ENCODE measurements around the gene METRNL.

METRNL gene

DNA sequence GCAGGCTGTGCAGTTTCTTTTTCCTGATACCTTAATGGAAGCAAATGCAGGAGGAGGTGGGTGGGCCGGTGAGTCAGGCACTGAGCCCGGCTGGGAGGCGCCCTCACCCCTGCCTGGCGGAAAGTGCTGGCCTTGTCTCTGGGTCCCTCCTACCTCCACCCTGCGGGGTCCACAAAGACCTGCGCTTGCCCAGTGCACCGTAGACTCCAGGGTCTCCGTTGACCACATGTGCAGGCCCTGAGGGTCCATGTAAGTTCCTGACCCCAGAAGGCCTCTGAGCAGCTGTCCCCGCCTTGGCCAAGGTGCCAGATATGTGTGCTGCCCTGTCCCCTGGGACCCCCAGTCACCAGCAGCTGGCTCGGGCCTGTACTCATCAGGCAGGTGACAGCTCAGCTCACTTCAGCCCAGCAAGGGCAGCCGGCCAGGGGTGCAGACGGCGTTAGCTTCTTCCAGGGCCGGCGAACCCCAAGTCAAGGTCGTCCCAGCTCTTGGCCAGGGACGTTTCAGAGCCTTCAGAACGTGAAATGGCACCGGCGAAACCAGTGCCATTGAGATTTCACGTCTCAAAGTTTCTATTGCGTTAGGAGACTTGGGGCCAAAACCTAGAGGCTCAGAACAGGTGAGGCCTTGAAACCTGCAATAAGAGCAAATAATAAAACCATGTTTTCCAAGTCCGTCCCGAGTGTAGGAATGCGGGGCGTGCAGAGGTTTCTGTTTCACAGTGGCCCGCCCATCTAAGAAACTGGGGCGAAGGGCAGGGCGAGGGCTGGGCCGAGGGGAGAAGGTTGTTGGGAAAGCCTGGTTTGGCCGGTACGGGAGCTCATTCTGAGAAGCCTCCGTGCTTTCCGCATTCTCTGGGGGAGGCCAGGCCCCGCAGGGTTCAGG lies 12.1 kb downstream of the METRNL start:
- DNase-seq (ENCODE audit: low read depth, low spot score), result no peak

DNA sequence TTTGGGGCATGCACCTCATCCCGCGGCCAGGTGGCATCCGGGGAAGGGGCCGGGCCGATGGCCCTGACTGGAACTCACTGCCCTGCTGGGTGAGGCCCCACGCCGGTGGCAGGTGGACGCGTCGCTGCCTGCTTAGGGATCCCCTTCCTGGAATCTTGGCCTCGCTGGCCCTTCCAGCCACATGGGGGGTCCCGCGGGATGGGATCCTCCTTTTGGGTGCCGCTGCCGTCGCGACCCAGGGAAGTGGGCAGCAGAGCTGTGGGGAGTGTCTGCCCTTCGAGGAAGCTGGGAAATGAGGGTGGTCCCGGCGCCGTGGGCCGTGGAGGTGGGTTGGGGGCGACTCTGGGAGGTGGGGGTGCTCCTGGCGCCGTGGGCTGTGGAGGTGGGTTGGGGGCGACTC lies 12.8 kb downstream of the METRNL start:
- no peak for DNase-seq (ENCODE audit: low read depth, low spot score)

GRCh38 chr17:83092931-83093330 lies 13.5 kb downstream of the METRNL start:
- no peak for DNase-seq (ENCODE audit: low read depth, low spot score)

- DNase-seq (ENCODE audit: low read depth, low spot score), result no peak
Observed at GRCh38 chr17:83093506-83093905, 14.1 kb downstream of the METRNL start.

DNA sequence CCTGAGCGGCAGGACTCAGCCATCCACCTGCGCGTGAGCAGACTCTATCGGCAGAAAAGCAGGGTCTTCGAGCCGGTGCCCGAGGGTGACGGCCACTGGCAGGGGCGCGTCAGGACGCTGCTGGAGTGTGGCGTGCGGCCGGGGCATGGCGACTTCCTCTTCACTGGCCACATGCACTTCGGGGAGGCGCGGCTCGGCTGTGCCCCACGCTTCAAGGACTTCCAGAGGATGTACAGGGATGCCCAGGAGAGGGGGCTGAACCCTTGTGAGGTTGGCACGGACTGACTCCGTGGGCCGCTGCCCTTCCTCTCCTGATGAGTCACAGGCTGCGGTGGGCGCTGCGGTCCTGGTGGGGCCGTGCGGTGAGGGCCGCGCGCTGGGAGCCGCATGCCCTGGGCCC lies 14.9 kb downstream of the METRNL start:
- DNase-seq (ENCODE audit: low read depth, low spot score), result no peak

DNA sequence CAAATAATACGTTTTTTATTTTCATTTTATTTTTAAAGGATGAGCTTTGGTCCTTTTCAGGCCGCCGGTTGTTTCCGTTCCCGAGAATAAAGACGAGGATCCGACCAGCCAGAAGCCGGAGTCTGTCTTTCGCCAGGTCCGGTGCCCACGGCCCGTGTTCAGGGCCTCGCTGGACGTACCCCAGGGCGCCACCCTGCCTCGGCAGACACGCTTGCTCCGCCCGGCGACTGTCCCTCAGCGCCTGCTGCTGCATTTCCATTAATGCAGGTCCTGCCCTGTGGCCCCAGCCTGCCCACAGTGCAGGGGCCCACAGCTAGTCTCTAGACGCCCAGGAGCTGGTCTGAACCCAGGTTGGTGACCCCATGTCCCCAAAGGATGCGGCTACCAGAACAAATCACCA lies 15.6 kb downstream of the METRNL start:
- no peak for DNase-seq (ENCODE audit: low read depth, low spot score)

DNA sequence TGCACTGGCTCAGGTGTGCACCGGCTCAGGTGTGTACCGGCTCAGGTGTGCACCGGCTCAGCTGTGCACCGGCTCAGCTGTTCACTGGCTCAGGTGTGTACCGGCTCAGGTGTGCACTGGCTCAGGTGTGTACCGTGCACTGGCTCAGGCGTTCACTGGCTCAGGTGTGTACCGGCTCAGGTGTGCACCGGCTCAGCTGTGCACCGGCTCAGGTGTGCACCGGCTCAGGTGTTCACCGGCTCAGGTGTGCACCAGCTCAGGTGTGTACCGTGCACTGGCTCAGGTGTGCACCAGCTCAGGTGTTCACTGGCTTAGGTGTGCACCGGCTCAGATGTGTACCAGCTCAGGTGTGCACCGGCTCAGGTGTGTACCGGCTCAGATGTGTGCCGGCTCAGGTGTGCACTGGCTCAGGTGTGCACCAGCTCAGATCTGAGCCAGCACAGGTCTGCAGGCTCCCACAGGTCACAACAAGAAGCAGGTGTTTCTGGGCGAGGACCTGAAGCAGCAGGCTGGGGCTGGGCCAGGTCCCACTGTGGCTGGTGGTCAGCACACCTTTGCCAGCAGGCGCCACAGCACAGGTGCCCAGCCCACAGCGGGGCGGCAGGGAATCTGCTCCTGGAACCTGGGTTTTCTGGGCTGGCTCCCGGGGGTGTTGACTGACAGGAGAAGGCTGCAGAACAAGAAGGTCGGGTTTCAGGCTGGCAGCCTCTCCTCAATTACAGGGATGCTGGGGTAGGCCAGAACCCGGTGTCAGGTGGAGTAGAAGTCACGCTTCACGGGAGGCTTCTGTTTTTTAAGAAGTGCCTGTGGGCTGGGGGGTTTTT lies 17.2 kb downstream of the METRNL start:
- no peak for DNase-seq (ENCODE audit: low read depth, low spot score)

DNA sequence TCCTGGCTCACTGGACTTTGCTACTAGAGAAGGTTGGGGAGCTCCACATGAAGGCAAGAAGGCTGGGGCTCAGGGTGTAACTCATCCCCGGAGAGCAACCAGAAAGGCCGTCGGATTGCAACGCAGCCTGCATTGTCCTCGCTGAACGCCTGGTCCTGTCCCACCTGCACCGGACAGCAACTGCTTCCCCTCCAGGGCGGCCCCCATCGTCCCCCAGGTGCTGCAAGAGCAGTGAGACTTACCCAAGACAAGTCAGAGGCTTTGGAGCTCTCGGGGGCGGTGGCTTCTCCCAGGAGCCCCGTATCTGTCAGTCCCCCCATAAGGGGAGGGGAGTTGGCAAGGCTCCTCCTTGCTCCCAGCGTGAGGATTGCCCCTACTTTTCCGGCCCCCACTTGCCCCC lies 18.4 kb downstream of the METRNL start:
- DNase-seq (ENCODE audit: low read depth, low spot score), result no peak

- DNase-seq (ENCODE audit: low read depth, low spot score), result no peak
Observed at GRCh38 chr17:83098241-83099085, 19.1 kb downstream of the METRNL start.

GRCh38 chr17:83099086-83099555 lies 19.7 kb downstream of the METRNL start:
- DNase-seq (ENCODE audit: low read depth, low spot score), result no peak

- DNase-seq (ENCODE audit: low read depth, low spot score), result no peak
Observed at GRCh38 chr17:83099570-83100181, 20.3 kb downstream of the METRNL start.

GRCh38 chr17:83100220-83100852 lies 20.9 kb downstream of the METRNL start:
- no peak for DNase-seq (ENCODE audit: low read depth, low spot score)

DNA sequence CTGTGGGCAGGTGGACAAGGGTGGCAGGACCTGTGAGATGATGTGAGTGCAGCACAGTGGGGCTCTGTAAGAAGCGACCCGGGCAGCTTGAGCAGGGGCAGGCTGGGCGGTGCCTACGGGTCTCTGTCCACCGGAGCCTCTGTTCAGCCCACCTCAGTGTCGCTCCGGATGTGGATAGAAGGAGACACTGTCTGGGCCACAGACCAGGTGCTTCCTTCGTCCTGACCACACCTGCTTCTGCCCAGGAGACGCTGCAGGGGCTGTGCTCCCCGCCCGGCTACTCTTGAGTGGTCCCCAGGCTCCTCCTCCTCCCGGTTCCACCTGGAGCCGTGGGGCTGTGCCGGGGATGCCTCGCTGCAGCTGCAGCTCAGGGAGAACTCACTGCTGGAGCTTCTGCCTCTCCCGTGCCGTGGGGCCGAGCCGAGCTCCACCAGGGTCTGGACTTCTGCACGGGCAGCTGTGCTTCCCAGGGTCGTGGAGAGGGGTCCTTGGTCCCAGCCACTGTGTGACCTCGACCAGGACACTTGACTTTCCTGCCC lies 21.5 kb downstream of the METRNL start:
- DNase-seq (ENCODE audit: low read depth, low spot score), result no peak

DNA sequence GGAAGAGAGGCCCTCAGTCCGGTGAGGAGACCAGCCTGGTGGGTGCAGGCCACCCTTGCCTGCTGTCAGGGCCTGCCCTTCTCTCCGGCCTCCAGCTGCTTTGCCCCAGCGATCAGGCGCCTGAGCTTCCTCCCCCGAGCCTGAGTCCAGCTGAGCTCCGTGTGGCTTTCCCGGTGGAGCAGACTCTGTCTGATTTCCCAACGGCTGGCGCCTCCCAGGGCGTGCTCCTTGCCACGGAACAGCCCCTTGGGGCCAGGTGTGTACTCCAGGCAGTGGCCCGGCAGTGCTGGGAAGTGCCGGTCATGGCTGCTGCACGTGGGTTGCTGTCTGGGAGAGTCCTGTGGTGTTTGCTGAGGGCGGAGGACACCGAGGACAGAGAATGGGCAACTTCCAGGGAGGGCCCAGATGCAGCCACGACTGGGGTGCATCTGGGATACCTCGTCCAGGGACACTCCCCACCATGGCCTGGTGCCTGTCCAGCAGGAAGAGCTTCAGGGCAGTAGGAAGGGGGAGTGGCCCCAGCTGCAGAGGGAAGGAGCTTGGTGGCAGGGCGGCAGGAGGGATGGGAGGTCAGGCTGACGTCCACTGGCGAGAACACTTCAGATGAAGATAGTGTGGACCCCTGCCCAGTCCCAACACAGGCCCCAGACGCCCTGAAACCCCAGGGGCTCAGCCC lies 22.5 kb downstream of the METRNL start:
- no peak for DNase-seq (ENCODE audit: low read depth, low spot score)

- DNase-seq (ENCODE audit: low read depth, low spot score), result no peak
Observed at GRCh38 chr17:83103200-83103942, 24.0 kb downstream of the METRNL start.

- DNase-seq (ENCODE audit: low read depth, low spot score), result no peak
Observed at GRCh38 chr17:83103943-83104311, 24.5 kb downstream of the METRNL start.

DNA sequence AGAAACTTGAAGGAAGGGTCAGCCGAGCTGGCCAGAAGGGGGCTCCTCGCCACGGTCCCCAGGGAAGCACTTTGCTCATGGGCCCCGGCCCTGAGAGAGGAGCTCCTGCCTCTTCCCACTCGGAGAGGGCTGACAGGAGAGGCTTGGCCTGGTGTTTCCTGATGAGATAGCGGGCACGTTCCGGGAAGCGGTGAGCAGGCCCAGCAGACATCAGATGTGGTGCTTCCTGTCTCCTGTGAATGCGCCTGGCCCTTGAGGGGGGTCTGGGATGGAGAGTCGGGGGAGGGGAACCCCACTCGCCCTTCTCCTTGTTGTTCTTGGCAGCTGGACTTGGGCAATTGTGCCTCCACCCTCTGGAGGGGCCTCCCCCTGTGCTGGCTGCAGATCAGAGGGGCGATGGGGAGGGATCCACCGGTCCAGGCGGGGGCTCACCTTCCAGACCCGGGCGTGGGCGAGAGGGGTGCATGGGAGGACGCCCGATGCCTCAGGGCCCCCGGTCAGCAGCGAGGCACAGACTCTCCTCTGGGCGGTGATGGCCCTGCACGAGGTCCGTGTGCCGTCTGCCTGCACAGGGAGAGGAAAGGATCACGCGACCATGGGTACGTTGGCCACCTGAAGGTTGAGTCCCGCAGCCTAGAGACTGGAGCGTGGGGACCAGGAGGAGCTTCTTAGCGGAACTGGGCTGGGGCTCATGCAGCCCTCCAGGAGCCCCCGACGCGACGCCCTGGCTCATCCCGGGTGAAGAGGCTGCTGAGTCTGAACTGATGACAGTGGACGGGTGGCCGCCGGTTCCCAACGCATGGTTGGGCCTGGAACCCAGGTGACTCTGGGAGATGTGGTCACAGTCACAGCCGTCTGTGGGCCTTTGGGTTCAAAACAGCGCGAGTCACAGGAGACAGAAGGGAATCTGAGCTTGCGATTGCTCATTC lies 25.4 kb downstream of the METRNL start:
- no peak for DNase-seq (ENCODE audit: low read depth, low spot score)

DNA sequence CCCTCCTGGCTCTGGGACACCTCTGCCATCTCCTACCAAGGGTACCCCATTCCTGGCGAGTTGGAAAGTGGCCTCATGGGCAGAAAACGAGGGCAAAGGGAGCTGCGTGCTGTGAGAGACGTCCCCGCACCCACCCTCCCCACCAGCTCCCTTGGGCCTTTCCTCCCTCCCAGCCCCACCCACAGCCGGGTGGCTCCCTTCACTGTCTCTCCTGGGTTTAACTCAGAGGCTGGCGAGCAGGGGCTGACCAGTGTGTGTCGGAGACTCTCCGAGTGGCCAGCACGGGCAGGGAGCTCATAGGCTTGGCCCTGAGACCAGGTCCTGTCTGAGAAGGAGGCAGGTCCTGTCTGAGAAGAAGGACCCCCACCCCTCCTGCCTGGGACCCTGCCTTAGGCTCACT lies 26.1 kb downstream of the METRNL start:
- DNase-seq (ENCODE audit: low read depth, low spot score), result no peak
